ENCODE data around the gene PCOLCE2. TPM values are rescaled to one million over a fixed set of nuclear protein-coding genes. Genes with fewer than 3 reads are reported as not detected.
A peak's percentile ranks its signal among the peaks of the same experiment; 100 is the strongest.

PCOLCE2 gene
- total and polyA plus RNA-seq, 10 donors: 1.8 to 18.2 (median 6.5) TPM

GRCh38 chr3:142846779-142847577 lies 41.9 kb downstream of the PCOLCE2 start:
- no peaks in the 10 kb centered on the region for H3K9me3 ChIP-seq
- no peaks in the 10 kb centered on the region for H3K36me3 ChIP-seq
- H3K27ac ChIP-seq: peak overlapping the region in 6 of 8 donors; percentile 17 to 50 (median 46)
- no peak for DNase-seq
- no peaks in the 10 kb centered on the region for H3K27me3 ChIP-seq (replicated peaks in 1 of 7)
- WGBS, 5 donors: 36 to 55% (median 43%) methylated on average over 2 of the region's 2 CpGs
- H3K4me3 ChIP-seq: no peak overlapping the region
- peaks cover 0 to 24% (median 2%) of the 10 kb centered on the region in 6 donors for H3K4me1 ChIP-seq
- intact Hi-C loops (cut with DNase I; ENCODE audit: low total_unique reads): no loop called here
- TF ChIP-seq POLR2A (IDR thresholded peaks at IDR 0.05) (no peak), POLR2AphosphoS5 (IDR thresholded peaks at IDR 0.05) (no peak), CTCF (IDR thresholded peaks at IDR 0.05 in 8 of 11, conservative IDR thresholded peaks at IDR 0.05 in 3 of 11) (no peak)

GRCh38 chr3:142844339-142844977 lies 44.4 kb downstream of the PCOLCE2 start:
- Histone ChIP-seq H3K4me3 (no peak overlapping the region), H3K27ac (no peak overlapping the region), H3K36me3 (no peaks in the 10 kb centered on the region), H3K4me1 (peaks cover 0 to 11% (median 0%) of the 10 kb centered on the region in 6 donors), H3K27me3 (replicated peaks in 1 of 7) (no peaks in the 10 kb centered on the region), H3K9me3 (no peaks in the 10 kb centered on the region)
- no peak for DNase-seq
- 62 to 84% (median 71%) methylated on average over 4 of the region's 4 CpGs for WGBS, 5 donors
- TF ChIP-seq POLR2A (IDR thresholded peaks at IDR 0.05) (no peak), CTCF (IDR thresholded peaks at IDR 0.05 in 8 of 11, conservative IDR thresholded peaks at IDR 0.05 in 3 of 11) (peak in 7 of 11 experiments; percentile 6 to 37 (median 19))
- intact Hi-C loops (cut with DNase I; ENCODE audit: low total_unique reads): no loop called here

- DNase-seq: no peak
- WGBS, 5 donors: 81 to 97% (median 86%) methylated on average over 2 of the region's 2 CpGs
- intact Hi-C loops (cut with DNase I; ENCODE audit: low total_unique reads): no loop called here
These were observed 49.1 kb downstream of the PCOLCE2 start for GRCh38 chr3:142839831-142840230.

More at GRCh38 chr3:142839831-142840230, 49.1 kb downstream of the PCOLCE2 start:
- TF ChIP-seq POLR2AphosphoS5 (IDR thresholded peaks at IDR 0.05) (no peak), POLR2A (IDR thresholded peaks at IDR 0.05) (no peak), CTCF (IDR thresholded peaks at IDR 0.05 in 8 of 11, conservative IDR thresholded peaks at IDR 0.05 in 3 of 11) (no peak)
- H3K4me1 ChIP-seq: no peaks in the 10 kb centered on the region
- no peaks in the 10 kb centered on the region for H3K27me3 ChIP-seq (replicated peaks in 1 of 7)
- H3K36me3 ChIP-seq: no peaks in the 10 kb centered on the region
- H3K4me3 ChIP-seq: no peak overlapping the region
- no peaks in the 10 kb centered on the region for H3K9me3 ChIP-seq
- H3K27ac ChIP-seq: no peak overlapping the region

All from spleen (tissue), 11 donors.